Left colon (tissue), 2 donors: Measurements from ENCODE around the gene TTC32. TPM values are rescaled to one million over a fixed set of nuclear protein-coding genes. Genes with fewer than 3 reads are reported as not detected.
"Not testable (repeated sequence)": the region's sequence is repeated elsewhere in the genome, so short reads cannot be mapped to it uniquely, and the experiment has no call there.

Experiments
- ATAC-seq: fragments of 200-7000 bp; cut with Tn5 transposase; one replicate; pipeline ENCODE4 v1.9.1; 2020; ENCODE audit warnings: mild to moderate bottlenecking, moderate library complexity
- DNase-seq, 2 donors: peaks; one replicate each; pipeline ENCODE4 v3.0.0-alpha.2; 2020
- intact Hi-C, 2 donors: fragments of 100-400 bp; cut with DNase I in 1 of 2; cut with micrococcal nuclease in 1 of 2; formaldehyde crosslinking; loops; one replicate each; pipeline versions ENCODE4 v1.11.2 to v1.14.0; 2022; cut with DNase I, micrococcal nuclease
- total RNA-seq, 2 donors: library from RNA; stranded (reverse); fragmentation: NEBNext Ultra II Directional; extraction: Animal tissue kit (Norgen Biotek cat#: 25700); gene quantifications; one replicate each; pipeline ENCODE4 v1.2.1, GENCODE V29; 2021
- donor health status: DM: no; HTN: no; CAD: no.
- donor health status: DM: yes; HTN: yes; CAD: no.

Gene TTC32
- total RNA-seq, 2 donors from 2014 or later = 9.8 to 10.4 TPM

DNA sequence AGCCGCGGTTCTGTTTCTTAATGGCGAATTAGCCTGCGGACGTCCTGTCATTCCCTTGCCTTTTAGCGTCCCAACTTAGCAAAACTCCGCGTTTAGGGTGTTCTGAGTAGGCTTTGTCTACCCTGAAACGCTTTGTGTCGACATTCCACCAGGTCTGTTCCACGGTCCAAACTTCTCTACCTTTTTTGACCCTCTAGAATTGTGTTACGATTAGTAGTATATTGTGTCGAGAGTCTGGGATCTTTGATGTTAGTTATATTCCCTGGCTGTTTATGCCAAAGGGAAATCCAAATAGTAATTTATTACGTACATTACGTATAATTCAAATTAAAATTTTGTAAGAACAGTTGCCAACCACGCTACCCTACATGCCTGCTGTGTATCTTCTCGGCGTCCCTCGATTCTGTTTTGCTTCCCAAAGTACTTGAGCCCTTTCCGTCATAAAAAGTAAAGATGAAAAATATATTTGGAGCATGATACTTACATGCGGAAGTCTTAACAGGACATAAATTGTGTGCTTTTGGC is 495 bp upstream of the TTC32 start:
- intact Hi-C loops = no loop called here
- ATAC-seq = peak; percentile 10
- peak in 1 of 2 donors; percentile 13 for DNase-seq

GRCh38 chr2:19900931-19901441 is 797 bp downstream of the TTC32 start:
- intact Hi-C loops = no loop called here
- DNase-seq (no peak), ATAC-seq (peak; percentile 36)

GRCh38 chr2:19899985-19900930 is 1.5 kb downstream of the TTC32 start:
- peak; percentile 24 for ATAC-seq
- DNase-seq = peak in 1 of 2 donors; percentile 10
- intact Hi-C loops = no loop called here

- ATAC-seq = no peak
- DNase-seq = no peak
- intact Hi-C loops = no loop called here
Observed at GRCh38 chr2:19898592-19899329, 3.0 kb downstream of the TTC32 start.

DNA sequence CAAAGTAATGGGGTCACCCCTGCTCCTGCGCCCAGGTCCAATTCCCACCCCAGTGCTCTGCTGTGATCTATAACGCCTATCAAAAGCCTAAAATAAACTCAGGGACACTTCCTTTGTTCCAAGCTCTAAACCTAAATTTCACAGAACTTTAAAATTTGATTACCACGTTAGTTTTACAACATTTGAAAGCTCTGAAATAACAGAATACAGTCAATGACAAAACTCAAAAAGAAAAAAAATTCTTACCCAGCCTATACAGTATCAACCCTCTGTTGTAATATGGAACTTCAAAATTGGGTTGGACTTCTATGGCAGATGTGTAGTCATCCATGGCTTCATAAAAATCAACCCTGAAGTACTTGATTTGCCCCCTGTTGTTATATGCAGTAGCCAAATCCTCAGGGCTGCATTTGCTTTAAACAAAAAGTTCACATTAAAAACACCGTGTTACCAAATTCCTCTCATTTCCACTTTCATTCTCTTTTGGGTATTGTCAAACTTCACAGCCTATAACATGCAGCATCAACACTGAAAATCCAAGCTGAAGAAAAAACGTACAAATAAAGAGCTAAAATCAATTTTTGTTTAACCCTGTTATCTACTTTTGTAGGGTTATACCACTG is 4.0 kb downstream of the TTC32 start:
- ATAC-seq (no peak), DNase-seq (no peak)
- intact Hi-C loops = no loop called here

DNA sequence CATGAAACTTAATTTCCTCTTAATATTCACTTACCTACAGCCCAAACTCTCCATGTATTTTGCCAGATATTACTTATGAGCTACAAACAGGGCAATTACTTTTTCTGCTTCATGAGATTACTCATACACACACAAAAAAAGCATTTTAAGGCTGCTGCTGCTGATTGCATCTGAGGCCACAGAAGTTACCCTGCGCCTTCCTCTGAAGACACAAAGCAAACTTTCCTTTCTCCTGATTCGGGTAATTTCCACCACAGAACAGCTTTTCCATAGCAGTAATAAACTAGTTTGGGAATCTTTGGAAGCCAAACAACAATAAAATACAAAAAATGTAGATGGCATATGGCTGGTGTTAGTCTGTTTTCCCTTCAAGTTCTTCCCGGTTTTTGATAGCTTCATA is 6.2 kb downstream of the TTC32 start:
- DNase-seq (no peak), ATAC-seq (no peak)
- intact Hi-C loops = no loop called here

- intact Hi-C loops = no loop called here
- DNase-seq = no peak
- ATAC-seq = no peak
Observed at GRCh38 chr2:19894134-19894792, 7.5 kb downstream of the TTC32 start.

- ATAC-seq (no peak), DNase-seq (no peak)
- intact Hi-C loops = no loop called here
Observed at GRCh38 chr2:19893520-19894133, 8.2 kb downstream of the TTC32 start.

DNA sequence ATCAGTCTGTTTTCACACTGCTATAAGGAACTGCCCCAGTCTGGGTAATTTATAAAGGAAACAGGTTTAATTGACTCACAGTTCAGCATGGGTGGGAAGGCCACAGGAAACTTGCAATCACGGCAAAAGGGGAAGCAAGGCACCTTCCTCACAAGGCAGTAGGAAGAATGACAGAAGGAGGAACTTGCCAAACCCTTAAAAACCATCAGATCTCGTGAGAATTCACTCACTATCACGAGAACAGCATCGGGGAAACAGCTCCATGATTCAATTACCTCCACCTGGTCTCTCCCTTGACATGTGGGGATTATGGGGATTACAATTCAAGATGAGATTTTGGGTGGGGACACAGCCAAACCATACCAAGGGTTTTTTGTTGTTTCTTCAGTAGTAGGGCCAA is 9.8 kb downstream of the TTC32 start:
- DNase-seq, intact Hi-C loops, ATAC-seq: not testable (repeated sequence)

DNA sequence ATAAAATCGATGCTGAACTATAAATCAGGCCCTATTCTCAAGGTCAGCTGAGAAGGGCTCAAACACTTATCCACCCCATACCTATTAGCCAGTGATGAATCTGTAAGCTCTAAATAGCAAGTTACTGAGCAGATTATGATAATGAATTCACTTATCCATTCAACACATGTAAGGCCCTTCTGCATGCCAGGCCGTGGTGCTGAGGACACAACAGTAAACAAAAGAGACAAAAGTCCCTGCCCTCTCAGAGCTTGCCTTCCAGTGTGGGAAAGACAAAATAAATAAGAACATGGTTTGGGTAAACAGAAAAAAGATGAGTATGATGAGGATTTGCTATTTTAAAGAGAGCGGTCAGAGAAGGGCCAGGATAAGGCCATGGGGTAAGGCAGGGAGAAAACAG is 11.7 kb downstream of the TTC32 start:
- intact Hi-C loops = no loop called here
- DNase-seq (no peak), ATAC-seq (no peak)

- no peak for ATAC-seq
- intact Hi-C loops = no loop called here
- DNase-seq = no peak
Observed at GRCh38 chr2:19888831-19889230, 13.0 kb downstream of the TTC32 start.

- ATAC-seq = peak; percentile 98
- intact Hi-C loops = no loop called here
- peak; percentile 36 to 47 for DNase-seq
Observed at GRCh38 chr2:19887510-19887909, 14.3 kb downstream of the TTC32 start.

- DNase-seq (no peak), ATAC-seq (no peak)
- intact Hi-C loops = no loop called here
Observed at GRCh38 chr2:19886261-19886660, 15.5 kb downstream of the TTC32 start.

GRCh38 chr2:19885791-19886190 is 16.0 kb downstream of the TTC32 start:
- ATAC-seq = no peak
- intact Hi-C loops = no loop called here

DNA sequence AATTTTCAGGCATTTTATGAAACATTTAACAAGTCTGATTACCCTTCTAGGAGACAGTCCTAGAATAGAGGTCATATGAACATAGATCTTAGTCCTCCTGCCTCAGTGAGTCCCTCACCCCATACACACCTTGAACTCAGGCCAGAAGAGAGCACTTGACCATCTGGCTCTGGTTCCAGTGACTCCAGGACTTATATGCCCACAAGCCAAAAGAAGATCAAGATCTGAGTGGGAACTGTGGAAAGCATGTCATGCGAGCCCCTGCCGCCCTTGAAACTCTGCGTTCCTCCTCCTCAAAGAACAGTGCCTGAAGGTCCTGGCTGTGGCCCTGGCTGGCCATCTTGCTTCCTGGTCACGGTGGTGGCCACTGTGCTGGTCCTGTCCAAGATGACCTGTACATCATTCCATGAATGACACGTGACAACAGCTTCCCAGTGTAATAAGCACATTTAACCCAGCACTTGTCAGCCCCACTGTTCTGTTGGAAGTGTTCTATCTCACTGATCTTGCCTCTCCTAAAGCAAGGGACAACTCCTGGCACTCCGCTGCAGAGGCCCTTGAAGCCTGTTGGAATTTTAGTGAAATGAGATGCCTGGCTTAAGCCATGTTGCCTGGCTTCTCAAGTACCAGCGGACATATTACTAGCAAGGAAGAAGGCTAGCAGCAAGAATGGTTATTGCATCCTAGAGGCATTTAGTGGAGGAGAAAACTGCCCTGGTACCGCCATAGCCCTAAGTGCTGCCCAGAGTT is 17.6 kb downstream of the TTC32 start:
- intact Hi-C loops = no loop called here
- no peak for ATAC-seq
- no peak for DNase-seq

More at GRCh38 chr2:19885791-19886190, 16.0 kb downstream of the TTC32 start:
- DNase-seq = no peak

GRCh38 chr2:19883486-19883885 is 18.3 kb downstream of the TTC32 start:
- ATAC-seq = no peak
- intact Hi-C loops = no loop called here
- DNase-seq = no peak

GRCh38 chr2:19882286-19882685 is 19.5 kb downstream of the TTC32 start:
- intact Hi-C loops = no loop called here
- no peak for DNase-seq
- ATAC-seq = no peak

DNA sequence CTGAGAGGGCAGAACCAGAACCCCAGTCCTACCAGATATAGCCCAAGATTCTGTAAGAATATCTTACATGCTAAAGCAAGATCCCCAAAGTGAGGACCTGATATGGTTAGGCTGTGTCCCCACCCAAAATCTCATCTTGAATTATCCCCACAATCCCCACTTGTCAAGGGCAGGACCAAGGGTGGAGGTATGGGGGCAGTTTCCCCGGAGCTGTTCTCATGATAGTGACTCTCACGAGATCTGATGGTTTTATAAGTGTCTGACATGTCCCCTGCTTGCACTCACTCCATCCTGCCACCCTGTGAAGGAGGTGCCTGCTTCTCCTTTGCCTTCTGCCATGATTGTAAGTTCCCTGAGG is 19.9 kb downstream of the TTC32 start:
- DNase-seq = no peak
- ATAC-seq = no peak
- intact Hi-C loops = no loop called here
